ENCODE data around the gene NUF2. TPM values are rescaled to one million over a fixed set of nuclear protein-coding genes. Genes with fewer than 3 reads are reported as not detected.
A peak's percentile ranks its signal among the peaks of the same experiment; 100 is the strongest.

NUF2 gene
- total and polyA plus RNA-seq, 2 of the 8 experiments (the other 6 are each of a cell fraction or from before 2014, with no cell fraction given): 12.1 to 28.3 TPM

- no peaks in the 10 kb centered on the region for H4K20me1 ChIP-seq (replicated peaks in 1 of 2; ENCODE audit: control insufficient read depth in 1 of 2, insufficient read depth in 2 of 2, low read length in 2 of 2)
- no peak overlapping the region for H3K9ac ChIP-seq (replicated peaks in 1 of 4; ENCODE audit: extremely low read depth in 1 of 4, low read depth in 3 of 4, low read length in 3 of 4)
- H3K4me2 ChIP-seq (ENCODE audit: insufficient read depth in 1 of 2, low read depth in 2 of 2, low read length in 2 of 2): no peak overlapping the region
- peaks cover 0 to 4% of the 10 kb centered on the region in 2 experiments; a peak in 1 of 4 replicates for H3K9me3 ChIP-seq (ENCODE audit: insufficient read depth in 2 of 2, low read depth in 1 of 2, low read length in 1 of 2)
- CTCF ChIA-PET (ENCODE audit: partially characterized antibody): interaction anchor here (1.0 to 1.1 kb wide), 2 partner anchors 519 to 1675 kb away, joined by 3 read pairs; no protein-coding TSS in a partner anchor
- no peak overlapping the region for H3K56ac ChIP-seq (replicated peaks; ENCODE audit: insufficient read length, low read depth, low read length)
- H3K27ac ChIP-seq (ENCODE audit: low read depth, low read length): no peak overlapping the region
- H2AFZ ChIP-seq (ENCODE audit: low read length): no peak overlapping the region
- no peak overlapping the region for H3K4ac ChIP-seq (replicated peaks; ENCODE audit: insufficient read length, low read depth, low read length)
- no peak overlapping the region for H2BK5ac ChIP-seq (ENCODE audit: low read depth, low read length)
- H4K91ac ChIP-seq (replicated peaks; ENCODE audit: insufficient read length, low read length): no peak overlapping the region
- H2BK20ac ChIP-seq (ENCODE audit: low read length): 0 out of 2 replicates have a peak overlapping the region, but pooled peaks have one; percentile 15
- no peak overlapping the region for H3K18ac ChIP-seq (ENCODE audit: extremely low read depth, low read length)
- no peak overlapping the region for H4K8ac ChIP-seq (ENCODE audit: extremely low read depth, insufficient read depth, low read length)
- no peak overlapping the region for H3K4me3 ChIP-seq (ENCODE audit: extremely low read depth in 1 of 4, insufficient read depth in 2 of 4, low read depth in 3 of 4, low read length in 4 of 4)
- H3K79me1 ChIP-seq (ENCODE audit: low read depth, low read length): no peaks in the 10 kb centered on the region
- no peak overlapping the region for H4K5ac ChIP-seq (ENCODE audit: insufficient read length, low read depth, low read length)
- no peak overlapping the region for H3K23ac ChIP-seq (ENCODE audit: insufficient read length)
- H2BK12ac ChIP-seq (ENCODE audit: low read depth, low read length): no peak overlapping the region
- peaks cover 0 to 2% (median 0%) of the 10 kb centered on the region in 4 experiments; a peak in 1 of 7 replicates for H3K27me3 ChIP-seq (replicated peaks in 1 of 4; ENCODE audit: control insufficient read depth in 3 of 4, extremely low read depth in 1 of 4, insufficient read depth in 3 of 4, low read length in 3 of 4)
- FAIRE-seq: no peak
- H3K14ac ChIP-seq (ENCODE audit: insufficient read length): no peak overlapping the region
- 85 to 100% methylated on average over 2 to 4 of the region's 4 CpGs for WGBS, 2 experiments (ENCODE audit: extremely low coverage in 1 of 2, insufficient coverage in 1 of 2, insufficient read length in 1 of 2, insufficient replicate concordance in 2 of 2, low coverage in 1 of 2, low lambda C conversion rate in 2 of 2, missing lambda C conversion rate in 1 of 2)
- no peak overlapping the region for H2AK5ac ChIP-seq (ENCODE audit: low read depth, low read length)
- H2BK15ac ChIP-seq (ENCODE audit: low read length): no peak overlapping the region
- TF ChIP-seq PHF8 (conservative IDR thresholded peaks at IDR 0.05; ENCODE audit: low read depth, low read length) (no peak), MAFK (IDR thresholded peaks at IDR 0.05; ENCODE audit: low read depth, low read length) (no peak), CHD1 (IDR thresholded peaks at IDR 0.05; ENCODE audit: low read depth, low read length) (no peak), SIN3A (conservative IDR thresholded peaks at IDR 0.05 in 1 of 2, IDR thresholded peaks at IDR 0.05 in 1 of 2; ENCODE audit: low read depth in 1 of 2, low read length in 2 of 2) (no peak), CTBP2 (IDR thresholded peaks at IDR 0.05; ENCODE audit: borderline replicate concordance, insufficient read depth, insufficient read length, low read length) (no peak), SIX5 (IDR thresholded peaks at IDR 0.05; ENCODE audit: low read depth, low read length) (no peak), POLR2AphosphoS5 (IDR thresholded peaks at IDR 0.05; ENCODE audit: low read depth, low read length) (no peak), POU5F1 (IDR thresholded peaks at IDR 0.05; ENCODE audit: low read depth, low read length) (no peak)
- TF ChIP-seq, protein P1, sequence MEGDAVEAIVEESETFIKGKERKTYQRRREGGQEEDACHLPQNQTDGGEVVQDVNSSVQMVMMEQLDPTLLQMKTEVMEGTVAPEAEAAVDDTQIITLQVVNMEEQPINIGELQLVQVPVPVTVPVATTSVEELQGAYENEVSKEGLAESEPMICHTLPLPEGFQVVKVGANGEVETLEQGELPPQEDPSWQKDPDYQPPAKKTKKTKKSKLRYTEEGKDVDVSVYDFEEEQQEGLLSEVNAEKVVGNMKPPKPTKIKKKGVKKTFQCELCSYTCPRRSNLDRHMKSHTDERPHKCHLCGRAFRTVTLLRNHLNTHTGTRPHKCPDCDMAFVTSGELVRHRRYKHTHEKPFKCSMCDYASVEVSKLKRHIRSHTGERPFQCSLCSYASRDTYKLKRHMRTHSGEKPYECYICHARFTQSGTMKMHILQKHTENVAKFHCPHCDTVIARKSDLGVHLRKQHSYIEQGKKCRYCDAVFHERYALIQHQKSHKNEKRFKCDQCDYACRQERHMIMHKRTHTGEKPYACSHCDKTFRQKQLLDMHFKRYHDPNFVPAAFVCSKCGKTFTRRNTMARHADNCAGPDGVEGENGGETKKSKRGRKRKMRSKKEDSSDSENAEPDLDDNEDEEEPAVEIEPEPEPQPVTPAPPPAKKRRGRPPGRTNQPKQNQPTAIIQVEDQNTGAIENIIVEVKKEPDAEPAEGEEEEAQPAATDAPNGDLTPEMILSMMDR (IDR thresholded peaks at IDR 0.05; ENCODE audit: control extremely low read depth in 1 of 3, insufficient read depth in 1 of 3, low read depth in 1 of 3, low read length in 3 of 3): no peak
- no peaks in the 10 kb centered on the region for H3K23me2 ChIP-seq (ENCODE audit: low read depth, low read length)
- no peak overlapping the region for H2BK120ac ChIP-seq (replicated peaks; ENCODE audit: low read depth, low read length)
- no peaks in the 10 kb centered on the region for H3K36me3 ChIP-seq (ENCODE audit: control insufficient read depth in 2 of 4, insufficient read depth in 4 of 4, low read length in 3 of 4)
- no peaks in the 10 kb centered on the region for H3K79me2 ChIP-seq (ENCODE audit: control insufficient read depth in 1 of 2, insufficient read depth in 2 of 2, low read length in 2 of 2)
- no peak for DNase-seq (ENCODE audit: low read depth in 1 of 2, low spot score in 2 of 2)
- peaks cover 2 to 14% (median 10%) of the 10 kb centered on the region in 4 experiments; a peak in 4 of 7 replicates for H3K4me1 ChIP-seq (replicated peaks in 1 of 4; ENCODE audit: control insufficient read depth in 3 of 4, insufficient read depth in 4 of 4, low read length in 3 of 4)
- POLR2A ChIA-PET (ENCODE audit: partially characterized antibody): no interaction called here
Observed at GRCh38 chr1:163397451-163398200, 75.9 kb downstream of the NUF2 start.

Data from H1 (cell line).